NCI-H2029 (cell line): ENCODE results near the gene NBL1.

Experiments used
- DNase-seq: peaks from one replicate; lab custom pipeline; 2025; lab: John Stamatoyannopoulos, UW

The NBL1 gene

GRCh38 chr1:19703280-19703679 lies 59.2 kb downstream of the NBL1 start:
- DNase-seq, result no peak

- DNase-seq, result peak; percentile 17
Observed at GRCh38 chr1:19704247-19705113, 60.4 kb downstream of the NBL1 start.

- no peak for DNase-seq
Observed at GRCh38 chr1:19705464-19705863, 61.4 kb downstream of the NBL1 start.

GRCh38 chr1:19706136-19706535 lies 62.0 kb downstream of the NBL1 start:
- DNase-seq, result no peak
